DND-41 (cell line): ENCODE results near the gene SLC13A3.

ENCODE experiments used
- CTCF ChIP-seq: IDR thresholded peaks from 2 replicates; pipeline ENCODE4 v1.5.1; 2012; ENCODE audit warnings: borderline replicate concordance, low read length, moderate library complexity, mild to moderate bottlenecking; ENCODE audit not compliant: poor library complexity, severe bottlenecking; ENCODE audit errors: extremely low read depth
- EZH2 ChIP-seq: IDR thresholded peaks from 3 replicates; pipeline ENCODE4 v1.6.1; 2012; ENCODE audit warnings: borderline replicate concordance, low read depth, mild to moderate bottlenecking, moderate library complexity, low read length, inconsistent platforms; ENCODE audit not compliant: severe bottlenecking

DNA sequence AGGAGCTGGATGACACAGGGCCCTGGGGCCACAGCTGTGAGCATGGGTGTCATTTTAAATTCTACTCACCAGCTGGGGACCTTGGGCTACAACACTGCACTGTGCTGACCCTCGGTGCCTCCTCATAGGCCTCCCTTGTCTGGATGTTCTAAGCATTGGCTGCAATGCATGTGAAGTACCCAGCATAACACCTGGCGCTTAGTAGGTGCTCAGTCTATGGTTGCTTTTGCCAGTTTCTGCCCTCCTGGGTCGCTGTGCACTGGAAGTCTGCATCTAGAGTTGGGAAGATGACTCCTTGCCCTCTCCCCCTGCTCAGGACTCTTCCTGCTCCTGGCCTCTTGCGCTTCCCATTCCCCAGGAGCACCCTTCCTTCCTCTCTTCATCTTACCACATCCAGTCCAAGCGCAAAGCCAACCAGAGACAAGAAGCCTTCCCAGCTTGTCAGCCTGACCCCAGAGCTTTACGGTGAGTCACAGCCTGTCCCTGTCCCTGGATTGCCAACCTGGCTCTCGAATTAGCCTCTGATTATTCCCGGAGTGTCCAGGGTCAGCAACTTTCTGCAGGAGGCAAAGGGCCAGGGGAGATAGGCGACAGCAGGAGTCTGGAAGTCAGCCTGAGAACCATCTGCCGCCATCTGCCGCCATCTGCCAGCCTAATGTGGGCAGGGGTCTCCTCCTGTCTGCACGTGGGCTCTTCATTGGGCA, 8.8 kb downstream of the SLC13A3 start:
- TF ChIP-seq CTCF (no peak), EZH2 (no peak)
